Vagina (tissue), 2 donors: Measurements from ENCODE around the gene GNE. TPM values are rescaled to one million over a fixed set of nuclear protein-coding genes. Genes with fewer than 3 reads are reported as not detected.

Experiments used
- DNase-seq, 2 donors: peaks; one replicate each; pipeline ENCODE4 v3.0.0-alpha.2; 2017; ENCODE audit errors: extremely low spot score in 2 of 2
- H3K27ac ChIP-seq: fragments of 200-600 bp; sonication (generic); one replicate; pipeline ENCODE4 v1.5.1; 2019
- H3K27me3 ChIP-seq: fragments of 200-600 bp; sonication (generic); one replicate; pipeline ENCODE4 v1.5.1; 2019
- H3K36me3 ChIP-seq, 2 donors: fragments of 200-600 bp; sonication (generic); one replicate each; pipeline ENCODE4 v1.5.1; 2017 to 2019
- H3K4me1 ChIP-seq: fragments of 200-600 bp; sonication (generic); one replicate; pipeline ENCODE4 v1.5.1; 2019
- H3K4me3 ChIP-seq, 2 donors: fragments of 200-600 bp; sonication (generic); 1 replicate in 1 of 2; 2 replicates in 1 of 2; pipeline ENCODE4 v1.5.1; 2016 to 2019
- H3K9me3 ChIP-seq: fragments of 200-600 bp; sonication (generic); one replicate; pipeline ENCODE4 v1.5.1; 2019
- POLR2A ChIP-seq, 2 donors: fragments of 450-650 bp; IDR thresholded peaks; one replicate each; pipeline ENCODE4 v1.6.1; 2017; ENCODE audit warnings: antibody characterized with exemption in 2 of 2, mild to moderate bottlenecking in 2 of 2, moderate library complexity in 2 of 2
- POLR2AphosphoS5 ChIP-seq, 2 donors: sonication (generic); formaldehyde crosslinking; IDR thresholded peaks; one replicate each; pipeline ENCODE4 v1.9.0; 2017; ENCODE audit warnings: antibody characterized with exemption in 2 of 2, mild to moderate bottlenecking in 2 of 2, low read depth in 1 of 2; ENCODE audit not compliant: insufficient read depth in 1 of 2
- intact Hi-C: fragments of 100-400 bp; cut with DNase I; formaldehyde crosslinking; loops from one replicate; pipeline ENCODE4 v1.15.1; 2023
- total RNA-seq: library from RNA; depleted of rRNA; stranded (reverse); fragments of >200 nt; gene quantifications from one replicate; pipeline ENCODE4 v1.2.3, GENCODE V29; 2016
- TF ChIP-seq, protein P1 (sequence below), 3 experiments: fragments of 450-650 bp in 2 of 3; fragments of 200-600 bp in 1 of 3; sonication (generic) in 1 of 3; IDR thresholded peaks; one replicate each; pipeline ENCODE4 v1.5.1; 2017 to 2019; ENCODE audit warnings: antibody characterized with exemption in 3 of 3, mild to moderate bottlenecking in 2 of 3, moderate library complexity in 2 of 3

Gene GNE
- total RNA-seq, 1 donor from 2014 or later, result 16.0 TPM

DNA sequence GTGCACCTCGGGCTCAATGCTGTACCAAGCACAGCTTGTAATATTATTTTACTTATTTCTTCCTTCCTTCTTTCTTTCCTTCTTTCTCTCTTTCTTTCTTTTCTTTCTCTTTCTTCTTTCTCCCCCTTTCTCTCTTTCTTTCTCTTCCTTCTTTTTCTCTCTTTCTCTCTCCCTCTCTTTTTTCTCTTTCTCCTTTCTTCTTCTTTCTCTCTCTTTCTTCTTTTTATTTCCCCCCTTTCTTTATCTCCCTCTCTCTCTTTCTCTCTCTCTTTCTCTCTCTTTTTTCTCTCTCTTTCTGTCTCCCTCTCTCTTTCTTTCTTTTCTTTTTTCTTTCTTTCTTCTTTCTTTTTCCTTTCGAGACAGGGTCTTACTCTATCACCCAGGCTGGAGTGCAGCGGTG is 32.7 kb upstream of the GNE start:
- Histone ChIP-seq H3K36me3 (no peaks in the 10 kb centered on the region), H3K27ac (no peak overlapping the region), H3K4me1 (no peaks in the 10 kb centered on the region), H3K4me3 (no peak overlapping the region), H3K27me3 (no peaks in the 10 kb centered on the region), H3K9me3 (no peaks in the 10 kb centered on the region)
- TF ChIP-seq POLR2AphosphoS5 (IDR thresholded peaks at IDR 0.05; ENCODE audit: insufficient read depth in 1 of 2, low read depth in 1 of 2) (no peak), POLR2A (IDR thresholded peaks at IDR 0.05) (no peak)
- TF ChIP-seq, protein P1, sequence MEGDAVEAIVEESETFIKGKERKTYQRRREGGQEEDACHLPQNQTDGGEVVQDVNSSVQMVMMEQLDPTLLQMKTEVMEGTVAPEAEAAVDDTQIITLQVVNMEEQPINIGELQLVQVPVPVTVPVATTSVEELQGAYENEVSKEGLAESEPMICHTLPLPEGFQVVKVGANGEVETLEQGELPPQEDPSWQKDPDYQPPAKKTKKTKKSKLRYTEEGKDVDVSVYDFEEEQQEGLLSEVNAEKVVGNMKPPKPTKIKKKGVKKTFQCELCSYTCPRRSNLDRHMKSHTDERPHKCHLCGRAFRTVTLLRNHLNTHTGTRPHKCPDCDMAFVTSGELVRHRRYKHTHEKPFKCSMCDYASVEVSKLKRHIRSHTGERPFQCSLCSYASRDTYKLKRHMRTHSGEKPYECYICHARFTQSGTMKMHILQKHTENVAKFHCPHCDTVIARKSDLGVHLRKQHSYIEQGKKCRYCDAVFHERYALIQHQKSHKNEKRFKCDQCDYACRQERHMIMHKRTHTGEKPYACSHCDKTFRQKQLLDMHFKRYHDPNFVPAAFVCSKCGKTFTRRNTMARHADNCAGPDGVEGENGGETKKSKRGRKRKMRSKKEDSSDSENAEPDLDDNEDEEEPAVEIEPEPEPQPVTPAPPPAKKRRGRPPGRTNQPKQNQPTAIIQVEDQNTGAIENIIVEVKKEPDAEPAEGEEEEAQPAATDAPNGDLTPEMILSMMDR (IDR thresholded peaks at IDR 0.05), result no peak
- DNase-seq, result no peak
- intact Hi-C loops, result no loop called here

DNA sequence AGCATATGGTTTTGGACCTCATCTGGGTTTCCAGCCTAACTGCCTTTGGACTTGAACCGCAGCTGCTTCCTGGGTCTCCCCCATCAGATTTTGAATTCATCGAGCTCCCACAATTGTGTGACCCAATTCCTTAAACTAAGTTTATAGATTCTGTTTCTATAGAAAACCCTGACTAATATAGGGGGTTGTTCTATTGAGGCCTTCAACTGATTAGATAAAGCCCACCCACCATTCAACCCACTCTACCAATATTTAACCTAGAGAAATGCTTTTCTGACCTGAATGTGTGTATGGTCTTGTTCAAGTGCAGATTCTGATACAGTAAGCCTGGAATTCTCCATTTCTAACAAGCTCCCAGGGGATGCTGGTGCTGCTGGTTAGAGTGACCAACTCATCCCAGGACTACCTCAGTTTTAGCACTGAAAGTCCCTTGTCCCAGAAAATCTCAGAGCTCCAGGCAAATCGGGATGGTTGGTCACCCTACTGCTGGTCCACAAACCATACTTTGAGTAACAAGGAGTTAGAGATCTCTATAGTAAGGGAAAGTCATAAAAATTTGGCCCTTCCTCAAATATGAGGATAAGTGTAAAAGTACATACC is 31.7 kb upstream of the GNE start:
- Histone ChIP-seq H3K4me3 (no peak overlapping the region), H3K27ac (no peak overlapping the region), H3K9me3 (no peaks in the 10 kb centered on the region), H3K4me1 (no peaks in the 10 kb centered on the region), H3K36me3 (no peaks in the 10 kb centered on the region), H3K27me3 (no peaks in the 10 kb centered on the region)
- DNase-seq, result no peak
- intact Hi-C loops, result no loop called here
- TF ChIP-seq POLR2AphosphoS5 (IDR thresholded peaks at IDR 0.05; ENCODE audit: insufficient read depth in 1 of 2, low read depth in 1 of 2) (no peak), POLR2A (IDR thresholded peaks at IDR 0.05) (no peak)
- TF ChIP-seq, protein P1 (IDR thresholded peaks at IDR 0.05), result no peak

DNA sequence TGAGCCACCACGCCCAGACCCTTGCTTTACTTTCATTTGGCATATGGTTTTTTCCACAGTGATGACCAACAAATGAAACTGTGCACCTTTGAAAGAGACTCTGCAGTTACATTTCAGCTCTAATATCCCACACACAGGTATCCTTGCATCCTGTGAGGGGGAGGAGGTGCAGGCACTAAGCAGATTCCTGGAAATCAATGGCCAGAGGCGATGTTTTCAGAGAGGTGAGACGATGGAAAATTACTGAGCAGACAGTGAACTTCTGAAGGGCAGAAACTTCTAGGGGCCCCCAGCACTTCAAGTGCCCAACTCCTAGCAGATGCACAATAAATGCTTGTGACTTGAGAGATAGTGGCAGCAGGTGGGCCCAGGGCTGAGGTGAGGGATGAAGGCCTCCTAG is 29.8 kb upstream of the GNE start:
- Histone ChIP-seq H3K27me3 (no peaks in the 10 kb centered on the region), H3K4me3 (no peak overlapping the region), H3K27ac (no peak overlapping the region), H3K36me3 (no peaks in the 10 kb centered on the region), H3K9me3 (no peaks in the 10 kb centered on the region), H3K4me1 (no peaks in the 10 kb centered on the region)
- TF ChIP-seq POLR2A (IDR thresholded peaks at IDR 0.05) (no peak), POLR2AphosphoS5 (IDR thresholded peaks at IDR 0.05; ENCODE audit: insufficient read depth in 1 of 2, low read depth in 1 of 2) (no peak)
- TF ChIP-seq, protein P1 (IDR thresholded peaks at IDR 0.05), result no peak
- no peak for DNase-seq
- intact Hi-C loops, result no loop called here

DNA sequence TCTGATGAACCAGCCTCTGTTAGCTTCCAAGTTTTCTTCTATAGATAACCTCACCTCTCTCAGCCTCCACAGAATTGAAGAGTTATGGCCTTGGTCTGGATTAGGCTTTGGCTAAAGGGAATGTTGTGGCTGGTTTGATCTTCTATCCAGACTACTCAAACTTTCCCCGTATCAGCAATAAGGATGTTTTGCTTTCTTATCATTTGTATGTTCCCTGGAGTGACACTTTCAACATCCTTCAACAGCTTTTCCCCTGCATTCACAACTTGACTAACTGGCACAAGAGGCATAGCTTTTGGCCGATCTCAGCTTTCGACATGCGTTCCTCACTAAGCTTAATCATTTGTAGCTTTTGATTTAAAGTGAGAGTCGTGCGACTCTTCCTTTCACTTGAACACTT is 28.1 kb upstream of the GNE start:
- TF ChIP-seq, protein P1 (IDR thresholded peaks at IDR 0.05), result no peak
- no peak for TF ChIP-seq POLR2AphosphoS5 (IDR thresholded peaks at IDR 0.05; ENCODE audit: insufficient read depth in 1 of 2, low read depth in 1 of 2)
- no peak for TF ChIP-seq POLR2A (IDR thresholded peaks at IDR 0.05)
- H3K4me1 ChIP-seq, result no peaks in the 10 kb centered on the region
- DNase-seq, result no peak
- no peak overlapping the region for H3K27ac ChIP-seq
- H3K27me3 ChIP-seq, result no peaks in the 10 kb centered on the region
- intact Hi-C loops, result no loop called here
- no peaks in the 10 kb centered on the region for H3K9me3 ChIP-seq
- no peaks in the 10 kb centered on the region for H3K36me3 ChIP-seq
- H3K4me3 ChIP-seq, result no peak overlapping the region

DNA sequence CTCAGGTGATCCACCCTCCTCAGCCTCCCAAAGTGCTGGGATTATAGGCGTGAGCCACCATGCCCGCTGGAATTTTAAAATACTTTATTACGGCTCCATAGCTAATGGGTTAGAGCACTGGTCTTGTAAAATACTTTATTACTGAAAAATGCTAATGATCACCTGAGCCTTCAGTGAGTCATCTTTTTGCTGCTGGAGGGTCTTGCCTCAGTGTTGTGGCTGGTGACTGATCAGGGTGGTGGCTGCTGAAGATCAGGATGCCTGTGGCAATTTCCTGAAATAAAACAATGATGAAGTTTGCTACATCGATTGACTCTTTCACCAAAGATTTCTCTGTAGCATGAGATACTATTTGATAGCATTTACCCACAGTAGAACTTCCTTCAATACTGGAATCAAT is 26.0 kb upstream of the GNE start:
- no peak overlapping the region for H3K27ac ChIP-seq
- no peaks in the 10 kb centered on the region for H3K9me3 ChIP-seq
- intact Hi-C loops, result no loop called here
- H3K27me3 ChIP-seq, result no peaks in the 10 kb centered on the region
- TF ChIP-seq, protein P1 (IDR thresholded peaks at IDR 0.05), result no peak
- TF ChIP-seq POLR2AphosphoS5 (IDR thresholded peaks at IDR 0.05; ENCODE audit: insufficient read depth in 1 of 2, low read depth in 1 of 2), result no peak
- TF ChIP-seq POLR2A (IDR thresholded peaks at IDR 0.05), result no peak
- no peak overlapping the region for H3K4me3 ChIP-seq
- no peak for DNase-seq
- no peaks in the 10 kb centered on the region for H3K36me3 ChIP-seq
- no peaks in the 10 kb centered on the region for H3K4me1 ChIP-seq
